Stimulated activated CD8-positive, alpha-beta memory T cell treated with anti-CD3 and anti-CD28 coated beads, Interleukin-15, amount 100 ng/mL, for 1 hour (primary cell): ENCODE results near the gene RASGEF1B.
A peak's percentile ranks its signal among the peaks of the same experiment; 100 is the strongest.
"Not testable (repeated sequence)": the region's sequence is repeated elsewhere in the genome, so short reads cannot be mapped to it uniquely, and the experiment has no call there.

Experiments used
- DNase-seq: peaks from one replicate; pipeline ENCODE4 v3.0.0-alpha.2; 2020; ENCODE audit warnings: low read depth

RASGEF1B gene

DNA sequence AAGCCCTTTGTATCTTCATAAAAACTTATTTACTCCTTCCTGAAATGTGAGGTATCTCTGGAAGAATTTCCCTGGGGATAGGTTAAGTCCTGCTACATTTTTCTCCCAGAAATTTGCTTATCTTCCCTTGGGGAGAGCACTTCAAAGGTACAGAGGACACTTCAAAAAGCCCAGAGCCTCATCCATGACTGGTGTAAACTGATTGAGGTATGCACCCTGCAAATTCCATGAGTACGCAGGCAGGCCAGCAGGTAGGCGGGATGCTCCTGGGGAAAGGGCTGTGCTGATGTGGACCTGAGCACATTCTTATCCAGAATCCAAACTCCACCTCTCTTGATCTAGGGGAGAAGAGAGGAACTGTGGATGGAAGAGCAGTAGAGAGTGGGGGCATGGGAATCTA is 26.3 kb upstream of the RASGEF1B start:
- DNase-seq: no peak

DNA sequence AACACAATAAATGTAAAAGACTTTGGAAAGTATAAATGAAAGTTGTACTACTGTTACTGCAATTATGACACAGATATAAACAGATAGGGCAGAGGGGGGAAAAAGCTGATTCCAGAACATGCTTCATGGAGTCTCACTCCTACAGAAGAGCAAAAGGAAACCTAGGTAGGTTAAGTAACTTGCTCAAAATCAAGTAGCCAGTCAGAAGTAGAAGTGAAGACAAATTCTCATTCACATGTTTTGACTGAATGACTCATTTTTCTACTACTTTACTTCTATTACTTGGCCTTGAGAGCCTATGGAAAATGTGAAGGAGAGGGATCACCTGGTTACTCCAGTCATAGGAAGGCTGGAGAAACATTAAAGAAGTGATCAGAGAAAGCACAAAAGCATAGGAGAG is 23.6 kb upstream of the RASGEF1B start:
- no peak for DNase-seq

DNA sequence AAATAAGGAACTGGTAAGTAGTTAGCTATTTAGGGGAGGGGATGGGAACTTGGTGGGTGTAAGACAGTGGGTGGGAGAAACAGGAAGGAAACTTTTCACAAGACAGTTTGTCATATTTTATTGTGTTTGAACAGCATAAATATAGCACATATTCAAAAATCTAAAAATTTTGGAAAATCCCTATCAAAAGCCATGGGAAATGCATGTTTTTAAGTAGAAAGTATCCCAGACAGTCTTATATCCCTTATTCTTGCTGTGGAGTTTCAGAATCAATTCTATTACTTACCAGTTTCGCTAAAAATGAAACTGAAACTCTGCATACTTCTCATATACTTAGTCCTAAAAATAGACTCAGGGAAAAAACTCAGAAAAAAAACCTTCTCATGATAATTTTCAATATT is 22.3 kb upstream of the RASGEF1B start:
- DNase-seq: no peak

DNA sequence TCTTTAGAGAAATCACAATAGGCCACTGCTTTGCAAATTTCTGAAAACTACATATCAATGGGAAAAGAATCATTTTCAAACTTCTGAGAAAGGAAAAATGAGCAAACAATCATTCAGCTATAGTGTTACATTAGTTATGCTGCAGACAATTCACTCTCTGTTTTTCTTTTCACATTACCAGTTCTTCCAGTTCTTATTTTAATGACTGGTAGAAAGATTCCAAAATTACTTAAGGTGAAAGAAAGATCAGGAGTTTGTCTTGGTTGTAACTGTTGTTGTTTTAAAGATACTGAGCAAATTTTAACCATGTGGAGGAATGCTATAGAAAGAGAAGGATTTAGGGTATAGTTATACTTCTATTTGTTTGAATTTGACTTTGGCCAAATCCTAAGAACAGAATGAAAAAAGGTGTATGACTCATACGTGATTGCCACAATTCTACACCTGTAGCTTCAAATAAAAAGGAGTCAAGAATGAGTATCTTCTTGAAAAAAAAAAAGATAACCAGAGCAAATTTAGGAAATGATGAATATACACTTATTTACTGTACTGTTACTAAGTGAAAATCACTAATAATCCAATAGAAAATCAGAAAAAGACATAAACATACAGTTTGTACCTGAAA is 21.0 kb upstream of the RASGEF1B start:
- DNase-seq: no peak

DNA sequence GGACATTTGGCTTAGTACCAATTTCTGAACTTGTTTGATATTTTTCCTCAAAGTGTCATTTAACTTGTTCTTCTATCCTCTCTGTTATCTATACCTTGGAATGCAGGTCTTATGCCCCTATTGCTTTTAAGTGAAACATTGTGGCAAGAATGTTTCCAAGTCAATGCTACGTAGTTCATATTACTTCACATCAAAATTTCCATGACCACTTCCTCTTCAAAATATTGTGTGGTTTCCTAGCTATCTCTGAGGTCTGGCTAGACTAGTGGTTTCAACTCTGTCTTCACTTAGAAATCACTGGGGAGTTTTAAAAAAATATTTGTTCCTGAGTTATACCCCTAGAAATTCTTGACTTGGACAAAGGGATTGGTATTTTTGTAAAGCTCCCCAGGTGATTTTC is 20.2 kb upstream of the RASGEF1B start:
- no peak for DNase-seq

DNA sequence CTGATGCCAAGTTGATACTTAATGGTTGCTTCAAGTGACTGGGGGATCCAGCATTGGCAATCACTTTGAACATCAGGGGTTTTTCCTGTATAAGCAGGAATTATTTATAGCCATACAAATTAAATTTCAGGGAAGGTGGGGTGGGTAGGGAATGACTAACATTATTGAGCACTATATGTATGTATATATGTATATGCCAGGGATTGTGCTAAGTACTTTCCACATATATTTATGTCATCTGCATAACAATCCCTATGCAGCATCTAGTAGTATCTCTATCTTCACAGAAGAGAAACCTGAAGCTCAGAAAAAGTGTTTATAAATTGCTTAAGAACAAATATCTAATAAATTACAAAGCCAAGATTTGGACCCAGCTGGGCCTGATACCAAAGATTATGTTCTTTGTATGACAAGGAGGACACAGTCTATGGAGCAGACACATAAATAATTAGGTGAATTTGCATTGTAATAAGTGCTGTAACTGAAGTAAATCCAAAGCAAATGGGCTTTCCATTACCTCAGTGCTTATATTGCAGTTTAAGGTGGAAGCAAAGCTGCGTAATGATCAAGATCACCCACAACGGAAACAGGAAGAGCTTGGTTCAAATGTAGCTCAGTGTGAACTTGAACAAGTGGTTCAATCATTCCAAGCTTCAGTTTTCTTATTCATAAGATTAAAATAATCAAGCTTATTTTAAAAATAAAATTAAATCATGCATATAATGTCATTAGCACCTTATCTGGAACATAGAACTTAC is 18.9 kb upstream of the RASGEF1B start:
- DNase-seq: no peak

DNA sequence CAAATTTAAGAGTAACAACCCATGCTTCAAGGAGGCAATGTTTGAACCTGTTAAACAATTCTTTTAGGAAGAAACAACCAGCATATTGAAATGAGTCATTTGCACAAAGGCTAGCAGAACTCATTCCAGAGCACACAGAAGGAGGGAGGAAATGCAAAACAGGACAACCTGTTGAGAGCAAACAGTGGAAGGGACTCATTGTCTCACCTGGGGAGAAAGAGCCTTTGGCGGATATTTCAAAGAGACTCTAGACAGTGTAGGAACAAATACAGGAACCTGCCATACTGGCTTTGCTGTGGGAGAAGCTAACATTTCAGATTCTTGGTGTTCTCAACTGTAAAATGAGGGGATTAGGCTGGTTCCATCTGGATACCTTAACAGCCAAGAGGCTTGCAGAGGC is 14.8 kb upstream of the RASGEF1B start:
- no peak for DNase-seq

DNA sequence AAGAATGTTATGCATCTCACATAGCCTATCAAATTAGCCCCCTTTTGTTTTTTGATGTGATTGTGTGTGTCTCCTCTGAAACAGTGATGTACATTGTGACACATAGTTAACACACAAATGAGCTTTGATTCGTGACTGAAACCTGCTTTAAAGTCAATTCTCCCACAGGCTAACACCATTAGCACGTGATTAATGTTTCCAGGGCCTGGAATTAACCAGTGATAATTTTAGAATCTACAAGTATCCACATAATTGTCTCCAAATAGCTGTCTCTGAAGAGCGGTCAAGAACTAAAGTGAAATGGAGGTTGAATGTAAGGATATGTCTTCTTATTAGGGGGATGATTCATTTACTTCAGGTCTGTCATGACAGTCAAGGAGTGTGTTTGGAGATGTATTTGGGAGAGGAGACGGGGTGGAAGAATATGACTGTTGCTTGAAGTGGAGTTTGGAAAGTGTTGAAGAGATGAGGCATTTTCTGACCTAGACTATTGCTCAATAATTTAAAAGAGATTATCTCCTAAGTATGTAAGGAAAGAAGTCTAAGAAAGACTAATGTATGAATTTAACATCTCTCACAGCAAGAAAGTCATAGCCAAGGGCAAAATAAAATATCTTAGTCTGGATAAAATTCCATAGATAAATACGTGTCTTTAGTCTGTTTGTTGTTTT is 13.7 kb upstream of the RASGEF1B start:
- no peak for DNase-seq

DNA sequence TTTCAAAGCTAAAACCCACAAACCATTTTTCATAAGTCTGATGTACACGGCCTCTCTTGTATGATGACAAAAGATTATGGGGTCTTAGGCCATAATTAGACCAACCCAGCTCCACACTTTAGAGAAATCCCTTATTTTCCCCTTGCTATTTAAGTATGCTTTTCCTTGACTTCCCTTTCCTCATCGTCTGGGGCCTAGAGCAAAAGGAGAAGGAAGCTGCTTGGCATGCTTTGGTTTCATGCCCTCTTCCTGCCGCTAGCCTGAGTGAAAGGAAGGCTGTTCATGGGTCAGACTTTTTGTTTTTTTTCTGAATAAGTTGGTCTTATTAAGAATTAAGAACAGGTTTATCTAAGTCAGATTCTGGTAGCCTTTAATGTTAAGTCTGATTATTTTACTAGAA is 10.6 kb upstream of the RASGEF1B start:
- no peak for DNase-seq

DNA sequence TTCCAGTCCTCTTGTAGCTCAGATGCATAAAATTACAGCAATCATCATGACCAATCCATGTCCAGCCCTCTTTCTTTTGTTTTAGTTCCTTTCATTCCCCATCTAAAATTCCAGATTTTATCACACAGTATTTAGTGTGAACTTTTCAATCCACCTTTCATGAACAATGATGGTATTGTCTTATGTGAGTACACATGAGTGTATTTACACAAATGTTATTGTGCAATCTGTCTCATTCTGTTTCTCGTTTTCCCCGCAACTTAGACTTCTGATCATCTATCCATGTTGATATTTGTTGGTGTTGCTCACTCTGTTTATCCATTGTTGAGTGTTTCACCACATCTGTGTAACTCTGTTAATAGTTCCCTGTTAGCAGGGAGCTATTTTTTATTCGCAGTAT is 9.4 kb upstream of the RASGEF1B start:
- no peak for DNase-seq

DNA sequence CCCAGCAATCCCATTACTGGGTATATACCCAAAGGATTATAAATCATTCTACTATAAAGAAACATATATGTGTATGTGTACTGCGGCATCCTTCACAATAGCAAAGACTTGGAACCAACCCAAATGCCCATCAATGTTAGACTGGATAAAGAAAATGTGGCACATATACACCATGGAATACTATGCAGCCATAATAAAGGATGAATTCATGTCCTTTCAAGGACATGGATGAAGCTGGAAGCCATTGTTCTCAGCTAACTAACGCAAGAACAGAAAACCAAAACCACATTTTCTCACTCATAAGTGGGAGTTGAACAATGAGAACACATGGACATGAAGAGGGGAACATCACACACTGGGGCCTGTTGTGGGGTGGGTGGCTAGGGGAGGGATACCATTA is 7.9 kb upstream of the RASGEF1B start:
- DNase-seq: not testable (repeated sequence)

DNA sequence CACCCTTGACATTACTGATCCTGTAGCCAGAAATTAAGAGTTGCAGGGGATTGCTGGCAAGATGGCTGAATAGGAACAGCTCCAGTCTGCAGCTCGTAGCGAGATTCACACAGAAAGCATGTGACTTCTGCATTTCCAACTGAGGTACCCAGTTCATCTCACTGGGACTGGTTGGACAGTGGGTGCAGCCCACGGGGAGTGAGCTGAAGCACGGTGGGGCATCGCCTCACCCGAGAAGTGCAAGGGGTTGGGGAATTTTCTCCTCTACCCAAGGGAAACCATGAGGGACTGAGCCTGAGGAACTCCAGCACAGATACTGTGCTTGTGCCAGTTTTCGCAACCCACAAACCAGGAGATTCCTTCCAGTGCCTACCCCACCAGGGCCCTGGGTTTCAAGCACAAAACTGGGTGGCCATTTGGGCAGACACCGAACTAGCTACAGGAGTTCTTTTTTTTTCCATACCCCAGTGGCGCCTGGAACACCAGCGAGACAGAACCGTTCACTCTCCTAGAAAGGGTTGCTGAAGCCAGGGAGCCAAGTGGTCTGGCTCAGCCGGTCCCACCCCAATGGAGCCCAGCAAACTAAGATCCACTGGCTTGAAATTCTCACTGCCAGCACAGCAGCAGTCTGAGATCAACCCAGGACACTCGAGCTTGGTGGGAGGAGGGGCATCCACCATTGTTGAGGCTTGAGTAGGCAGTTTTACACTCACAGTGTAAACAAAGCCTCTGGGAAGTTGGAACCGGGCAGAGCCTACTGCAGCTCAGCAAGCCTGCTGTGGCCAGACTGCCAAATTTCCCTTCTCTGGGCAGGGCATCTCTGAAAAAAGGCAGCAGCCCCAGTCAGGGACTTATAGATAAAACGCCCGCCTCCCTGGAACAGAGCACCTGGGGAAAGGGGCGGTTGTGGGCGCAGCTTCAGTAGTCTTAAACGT is 1.9 kb upstream of the RASGEF1B start:
- DNase-seq: not testable (repeated sequence)

DNA sequence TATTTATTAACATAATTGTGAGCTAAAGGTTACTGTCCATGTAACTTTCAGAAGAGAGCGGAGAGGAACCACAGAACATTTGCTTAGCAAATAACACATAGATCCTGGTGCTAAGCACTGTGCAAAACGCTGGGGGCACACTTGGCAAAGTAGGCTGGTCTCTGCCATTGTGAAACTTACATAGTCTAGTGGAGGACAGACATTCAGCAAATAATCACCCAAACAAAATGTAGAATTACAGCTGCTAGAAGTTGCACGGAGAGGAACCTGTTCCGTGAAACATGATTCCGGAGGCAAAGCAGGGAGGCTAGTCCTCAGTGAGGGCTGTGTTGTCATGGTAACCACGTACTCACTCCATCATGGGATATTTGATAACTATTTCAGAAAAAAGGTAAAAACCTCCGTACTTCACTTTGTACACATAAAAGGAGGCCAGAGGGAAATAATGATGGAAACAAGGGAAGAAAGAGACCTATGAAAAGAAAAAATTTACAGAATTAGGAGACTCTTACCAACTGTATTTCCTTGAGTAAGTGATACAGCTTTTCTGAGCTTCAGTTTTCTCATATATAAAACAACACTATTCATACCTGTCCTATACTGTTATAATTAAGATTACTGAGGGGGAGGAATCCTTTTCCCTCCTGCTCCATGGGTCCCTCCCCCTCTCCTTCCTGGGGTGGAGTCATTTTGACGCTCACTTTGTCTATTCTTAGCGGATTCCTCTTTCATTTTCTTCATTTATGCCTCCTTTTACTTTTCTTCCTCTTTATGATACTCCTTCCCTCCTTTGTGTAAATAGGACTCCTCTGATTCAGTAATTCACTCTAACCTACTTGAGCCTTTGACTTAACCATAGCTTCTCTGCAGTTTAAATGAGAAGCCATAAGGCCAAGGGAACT is 825 bp upstream of the RASGEF1B start:
- no peak for DNase-seq

DNA sequence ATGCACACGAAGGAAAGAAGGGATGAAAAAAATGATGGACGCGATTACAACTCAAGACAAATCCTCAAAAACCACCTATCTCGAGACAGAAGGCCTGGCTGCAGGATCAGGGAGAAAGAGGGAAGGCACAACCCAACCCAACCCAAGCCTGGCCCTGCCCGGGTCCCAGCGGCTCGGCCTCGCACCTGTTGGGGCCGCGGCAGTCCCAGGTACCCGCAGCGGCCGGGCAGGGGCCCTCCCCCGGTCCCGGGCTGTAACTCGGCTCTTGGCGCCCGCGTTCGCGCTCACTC is 464 bp downstream of the RASGEF1B start:
- DNase-seq: no peak

DNA sequence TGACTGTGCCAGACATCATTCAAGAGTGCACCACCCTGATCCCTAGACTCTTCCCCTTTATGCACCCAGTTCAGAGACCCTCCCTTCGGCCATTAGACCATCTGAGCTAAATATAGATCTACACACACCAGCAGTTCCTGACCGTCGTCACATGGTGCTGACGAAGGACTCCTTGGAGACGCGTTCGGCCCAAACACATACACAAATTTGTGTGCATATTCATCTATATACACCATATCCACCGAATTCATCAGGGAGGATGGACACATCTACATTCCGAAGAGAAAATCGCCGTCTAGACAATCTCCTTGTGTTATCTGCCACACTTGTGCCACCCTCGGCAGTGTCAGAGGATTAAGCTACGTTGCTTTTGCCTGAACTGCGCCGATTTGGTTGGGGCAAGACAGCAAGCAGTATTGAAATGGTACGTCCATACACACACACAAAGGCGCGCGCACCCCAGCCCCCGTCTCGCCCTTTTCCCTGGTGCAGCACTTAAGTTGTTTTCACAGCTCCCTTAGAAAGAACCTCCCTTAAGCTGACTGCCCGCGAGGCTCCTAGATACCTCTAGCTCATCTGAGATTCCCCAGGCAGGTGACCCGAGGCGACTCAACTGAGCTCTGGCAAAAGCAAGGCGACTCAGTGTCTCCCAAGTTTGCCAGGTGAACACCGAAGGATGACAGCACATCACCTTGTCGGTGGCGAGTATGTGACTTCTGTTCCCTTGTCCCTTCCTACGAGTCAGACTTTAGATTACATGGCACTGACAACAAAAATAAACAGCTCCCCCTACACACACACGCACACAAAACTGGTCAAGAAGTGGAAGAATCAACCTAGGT is 1.0 kb downstream of the RASGEF1B start:
- DNase-seq: no peak

DNA sequence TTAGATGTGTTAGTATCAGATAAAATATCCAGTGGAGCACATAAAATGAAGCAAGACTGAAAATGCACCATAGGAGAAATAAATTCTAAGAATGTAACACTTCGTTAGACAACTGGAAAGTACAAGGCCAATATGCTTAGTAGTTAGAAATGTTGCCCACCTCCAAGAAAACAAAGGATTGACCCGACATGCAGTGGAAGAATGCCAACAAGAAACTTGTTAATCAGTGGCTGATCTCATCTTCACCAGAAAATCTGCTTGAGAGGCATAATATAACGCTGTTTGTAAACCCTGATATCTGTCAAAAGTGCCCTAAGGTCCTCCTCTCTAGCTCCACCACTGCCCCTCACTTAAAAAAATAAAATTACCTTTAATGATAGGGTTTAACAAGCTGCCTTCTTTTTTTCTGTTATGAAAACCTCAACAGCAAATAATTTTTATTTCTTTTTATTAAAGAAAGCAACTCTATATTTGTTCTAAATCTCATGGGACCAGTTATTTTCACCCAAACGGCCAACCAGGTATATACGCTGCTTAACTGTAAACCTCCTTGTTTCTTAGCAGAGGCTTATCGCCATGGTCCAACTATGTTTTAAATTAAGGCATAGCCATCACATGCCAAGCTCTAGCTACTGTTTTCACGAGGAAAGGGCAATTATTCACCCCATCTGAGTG is 1.8 kb downstream of the RASGEF1B start:
- DNase-seq: no peak

DNA sequence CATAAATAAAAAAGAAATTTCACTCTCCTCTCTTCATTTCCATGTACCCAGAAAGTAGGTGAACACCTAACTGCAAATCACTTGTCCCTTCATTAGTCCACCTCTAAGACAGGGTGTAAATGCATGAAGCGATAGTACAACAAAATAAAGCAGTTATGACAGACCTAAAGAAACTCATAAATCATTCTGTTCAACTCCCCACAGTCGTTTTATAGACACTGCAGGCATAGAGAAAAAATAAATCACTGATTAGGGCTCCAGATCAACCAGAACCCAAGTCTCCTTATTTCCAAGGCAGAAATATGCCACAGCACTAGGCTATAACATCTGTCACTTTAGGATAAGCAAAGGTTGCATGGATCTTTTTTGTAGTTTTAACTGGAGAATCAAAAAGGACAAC is 3.0 kb downstream of the RASGEF1B start:
- DNase-seq: no peak

DNA sequence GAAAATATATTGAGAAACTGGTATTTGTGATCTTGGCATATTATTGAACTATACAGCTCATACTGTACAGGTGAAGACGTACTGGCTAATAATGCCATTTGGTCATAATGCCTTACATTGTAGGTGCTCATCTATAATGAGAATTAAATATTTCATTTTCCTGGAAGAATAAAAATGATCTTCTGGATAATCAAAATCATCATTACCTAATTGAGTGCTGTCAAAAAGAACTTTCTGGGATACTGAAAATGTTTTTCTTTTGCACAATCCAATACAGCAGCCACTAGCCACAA is 4.1 kb downstream of the RASGEF1B start:
- DNase-seq: no peak

DNA sequence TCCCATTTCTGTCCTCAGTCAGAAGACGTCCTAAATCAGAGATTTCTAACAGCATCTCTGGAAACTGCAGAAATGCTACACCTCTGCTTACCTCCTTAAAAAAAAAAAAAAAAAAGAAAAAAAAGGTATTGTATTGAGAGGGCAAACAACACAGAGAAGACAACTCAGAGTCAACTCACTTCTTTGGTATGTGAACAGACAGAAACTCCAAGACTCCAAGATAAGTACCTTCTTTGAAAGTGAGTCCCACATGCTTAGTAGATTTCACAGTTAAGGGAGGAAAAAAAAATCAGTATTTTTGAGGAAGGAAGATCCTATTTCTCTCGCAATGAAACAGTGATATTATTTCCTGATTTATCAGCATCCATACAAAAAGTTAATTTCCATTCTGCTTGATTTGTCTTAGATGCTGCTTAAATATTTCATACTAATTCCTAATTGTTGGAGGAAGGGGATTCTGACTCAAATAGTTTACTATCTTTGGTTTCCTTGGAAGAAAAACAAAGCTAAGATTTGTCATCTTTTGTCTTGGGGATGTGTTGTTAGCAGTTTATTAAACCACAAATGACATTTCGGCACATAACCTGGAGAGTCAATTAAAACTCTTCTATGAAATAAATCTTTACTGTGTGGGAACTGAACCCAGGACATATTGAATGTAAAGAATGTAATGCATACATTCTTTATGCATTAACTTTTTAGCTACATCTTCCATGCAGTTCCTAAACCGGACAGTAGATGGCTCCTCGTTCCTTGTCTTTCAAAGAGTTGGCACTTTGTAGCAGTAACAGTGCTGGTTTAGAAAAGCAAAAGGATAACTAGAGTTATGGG is 4.7 kb downstream of the RASGEF1B start:
- peak; percentile 64 for DNase-seq
